CD14-positive monocyte (primary cell): Measurements from ENCODE around the gene FSTL3. TPM values are rescaled to one million over a fixed set of nuclear protein-coding genes. Genes with fewer than 3 reads are reported as not detected.

ENCODE experiments used
- DNase-seq, 3 donors: peaks; one replicate each; pipeline ENCODE4 v3.0.0-alpha.2; 2011 to 2022
- H2AFZ ChIP-seq: 2 replicates; pipeline ENCODE4 v1.6.0; 2012; ENCODE audit warnings: mild to moderate bottlenecking, low read depth, low read length, inconsistent platforms; ENCODE audit not compliant: insufficient read depth, poor library complexity, severe bottlenecking
- H3K27ac ChIP-seq, 2 donors: 1 replicate in 1 of 2; 2 replicates in 1 of 2; pipeline ENCODE4 v1.5.1; 2012 to 2013; ENCODE audit warnings: low read length in 2 of 2, control low read depth in 1 of 2, inconsistent platforms in 1 of 2, low read depth in 1 of 2, mild to moderate bottlenecking in 1 of 2
- H3K27me3 ChIP-seq, 2 donors: one replicate each; pipeline versions ENCODE4 v1.6.0 to v1.6.1; 2011 to 2013; ENCODE audit warnings: low read length in 2 of 2; ENCODE audit not compliant: control insufficient read depth in 2 of 2, insufficient read depth in 2 of 2
- H3K36me3 ChIP-seq, 2 donors: replicated peaks in 1 of 2; 1 replicate in 1 of 2; 2 replicates in 1 of 2; pipeline versions ENCODE4 v1.5.1 to v1.6.1; 2012 to 2013; ENCODE audit warnings: low read length in 2 of 2, control low read depth in 1 of 2, inconsistent platforms in 1 of 2, mild to moderate bottlenecking in 1 of 2; ENCODE audit not compliant: insufficient read depth in 2 of 2, control insufficient read depth in 1 of 2
- H3K4me1 ChIP-seq, 2 donors: 1 replicate in 1 of 2; 2 replicates in 1 of 2; pipeline versions ENCODE4 v1.5.1 to v1.6.1; 2012 to 2013; ENCODE audit warnings: low read length in 2 of 2, control low read depth in 1 of 2, inconsistent platforms in 1 of 2, mild to moderate bottlenecking in 1 of 2, moderate library complexity in 1 of 2; ENCODE audit not compliant: insufficient read depth in 2 of 2, control insufficient read depth in 1 of 2
- H3K4me2 ChIP-seq: replicated peaks from 2 replicates; pipeline ENCODE3; 2012; ENCODE audit warnings: low read length, moderate library complexity, mild to moderate bottlenecking; ENCODE audit not compliant: poor library complexity, severe bottlenecking; ENCODE audit errors: extremely low read depth
- H3K4me3 ChIP-seq, 3 experiments: fragments of 200-600 bp in 1 of 3; sonication (generic) in 1 of 3; replicated peaks in 1 of 3; 1 replicate in 2 of 3; 2 replicates in 1 of 3; pipeline ENCODE4 v1.5.1; 2011 to 2013; ENCODE audit warnings: low read length in 3 of 3, mild to moderate bottlenecking in 3 of 3, control low read depth in 2 of 3, low read depth in 2 of 3, inconsistent platforms in 1 of 3, moderate library complexity in 1 of 3
- H3K79me2 ChIP-seq: 2 replicates; pipeline ENCODE4 v1.6.0; 2012; ENCODE audit warnings: mild to moderate bottlenecking, control low read depth, inconsistent platforms, low read length, moderate library complexity; ENCODE audit not compliant: insufficient read depth
- H3K9ac ChIP-seq: 2 replicates; pipeline ENCODE4 v1.6.0; 2017; ENCODE audit warnings: low read length, mild to moderate bottlenecking; ENCODE audit not compliant: insufficient read depth, poor library complexity, severe bottlenecking
- H3K9me3 ChIP-seq, 2 donors: replicated peaks in 1 of 2; 1 replicate in 1 of 2; 2 replicates in 1 of 2; pipeline versions ENCODE4 v1.5.1 to v1.6.1; 2012 to 2013; ENCODE audit warnings: low read length in 2 of 2, control low read depth in 1 of 2; ENCODE audit not compliant: control insufficient read depth in 1 of 2, insufficient read depth in 1 of 2
- H4K20me1 ChIP-seq: 2 replicates; pipeline ENCODE4 v1.6.0; 2012; ENCODE audit warnings: mild to moderate bottlenecking, low read length, control low read depth, moderate library complexity; ENCODE audit not compliant: insufficient read depth
- H3K27ac Mint-ChIP-seq, 7 donors: one replicate each; pipeline ENCODE4 v1.8.0; 2020; ENCODE audit warnings: mild to moderate bottlenecking in 7 of 7, mixed read lengths in 7 of 7, moderate library complexity in 6 of 7, inconsistent platforms in 2 of 7
- H3K27me3 Mint-ChIP-seq, 3 donors: one replicate each; pipeline ENCODE4 v1.8.0; 2021 to 2022; ENCODE audit warnings: low read depth in 3 of 3, mild to moderate bottlenecking in 3 of 3, mixed read lengths in 3 of 3, moderate library complexity in 3 of 3, inconsistent platforms in 1 of 3
- H3K36me3 Mint-ChIP-seq, 2 donors: one replicate each; pipeline ENCODE4 v1.8.0; 2020; ENCODE audit warnings: mixed read lengths in 2 of 2, inconsistent platforms in 1 of 2, mild to moderate bottlenecking in 1 of 2
- H3K4me1 Mint-ChIP-seq: one replicate; pipeline ENCODE4 v1.8.0; 2020; ENCODE audit warnings: mild to moderate bottlenecking, mixed read lengths
- H3K4me3 Mint-ChIP-seq, 2 donors: one replicate each; pipeline ENCODE4 v1.8.0; 2020; ENCODE audit warnings: mild to moderate bottlenecking in 2 of 2, mixed read lengths in 2 of 2, moderate library complexity in 1 of 2
- H3K9me3 Mint-ChIP-seq, 7 donors: one replicate each; pipeline ENCODE4 v1.8.0; 2020 to 2022; ENCODE audit warnings: mixed read lengths in 7 of 7, mild to moderate bottlenecking in 6 of 7, moderate library complexity in 6 of 7, inconsistent platforms in 2 of 7
- CTCF ChIP-seq: fragments of 200-600 bp; IDR thresholded peaks from one replicate; pipeline ENCODE4 v1.8.0; 2022; ENCODE audit warnings: antibody characterized with exemption, mild to moderate bottlenecking
- WGBS: methylation state at CpG from one replicate; pipeline ENCODE4 v1.1.5; 2013; ENCODE audit warnings: missing lambda C conversion rate; ENCODE audit not compliant: insufficient coverage; 5-methylcytosine and 5-hydroxymethylcytosine counted together
- intact Hi-C, 2 donors: fragments of 100-400 bp; cut with micrococcal nuclease; formaldehyde crosslinking; loops; one replicate each; pipeline versions ENCODE4 v1.15.0 to v1.15.1; 2023
- polyA plus RNA-seq, 3 donors: library from polyadenylated mRNA; depleted of rRNA in 1 of 3; unstranded in 2 of 3; stranded (reverse) in 1 of 3; fragments of 300-500 nt in 2 of 3; fragments of >200 nt in 1 of 3; fragmentation: Illumina TruSeq in 2 of 3; gene quantifications; 1 replicate in 2 of 3; 2 replicates in 1 of 3; pipeline ENCODE4 v1.2.3, GENCODE V29; 2012 to 2021

FSTL3 gene
- polyA plus RNA-seq, 3 donors = 2.5 to 42.1 (median 5.2) TPM

GRCh38 chr19:644363-644762 is 31.8 kb upstream of the FSTL3 start:
- peaks cover 0 to 7% (median 2%) of the 10 kb centered on the region in 7 donors for H3K9me3 Mint-ChIP-seq
- peaks cover 16 to 38% of the 10 kb centered on the region in 2 donors for H3K36me3 Mint-ChIP-seq
- H3K4me1 Mint-ChIP-seq = peaks cover 1% of the 10 kb centered on the region

GRCh38 chr19:644789-645188 is 31.4 kb upstream of the FSTL3 start:
- 85% methylated on average over 9 of the region's 14 CpGs for WGBS
- H3K27ac ChIP-seq = no peak overlapping the region

More at GRCh38 chr19:644363-644762, 31.8 kb upstream of the FSTL3 start:
- intact Hi-C loops = no loop called here
- Mint-ChIP-seq H3K27ac (no peak overlapping the region), H3K27me3 (peaks cover 6 to 10% (median 6%) of the 10 kb centered on the region in 3 donors), H3K4me3 (no peak overlapping the region)
- peaks cover 1 to 7% of the 10 kb centered on the region in 2 donors for H3K4me1 ChIP-seq
- peaks cover 0 to 5% of the 10 kb centered on the region in 2 donors for H3K27me3 ChIP-seq
- H4K20me1 ChIP-seq = peaks cover 48% of the 10 kb centered on the region
- WGBS = 92% methylated on average over 20 of the region's 28 CpGs
- no peak for DNase-seq
- H3K4me3 ChIP-seq = no peak overlapping the region
- H3K4me2 ChIP-seq = no peak overlapping the region
- H3K79me2 ChIP-seq = no peaks in the 10 kb centered on the region
- H3K36me3 ChIP-seq = peaks cover 39 to 42% of the 10 kb centered on the region in 2 donors
- no peak overlapping the region for H2AFZ ChIP-seq
- H3K27ac ChIP-seq = no peak overlapping the region
- no peak overlapping the region for H3K9ac ChIP-seq
- no peak for TF ChIP-seq CTCF
- no peaks in the 10 kb centered on the region for H3K9me3 ChIP-seq

More at GRCh38 chr19:644789-645188, 31.4 kb upstream of the FSTL3 start:
- Histone ChIP-seq H3K9ac (no peak overlapping the region), H3K4me1 (peaks cover 0 to 5% of the 10 kb centered on the region in 2 donors), H3K36me3 (peaks cover 43 to 47% of the 10 kb centered on the region in 2 donors), H3K27me3 (peaks cover 0 to 4% of the 10 kb centered on the region in 2 donors), H2AFZ (no peak overlapping the region), H3K79me2 (no peaks in the 10 kb centered on the region), H3K4me3 (no peak overlapping the region), H4K20me1 (peaks cover 52% of the 10 kb centered on the region), H3K9me3 (no peaks in the 10 kb centered on the region), H3K4me2 (no peak overlapping the region)
- intact Hi-C loops = no loop called here
- H3K9me3 Mint-ChIP-seq = peaks cover 0 to 5% (median 0%) of the 10 kb centered on the region in 7 donors
- H3K36me3 Mint-ChIP-seq = peaks cover 17 to 39% of the 10 kb centered on the region in 2 donors
- no peaks in the 10 kb centered on the region for H3K4me1 Mint-ChIP-seq
- no peak overlapping the region for H3K4me3 Mint-ChIP-seq
- no peak for TF ChIP-seq CTCF
- peak overlapping the region in 2 of 7 donors; percentile 14 to 73 for H3K27ac Mint-ChIP-seq
- H3K27me3 Mint-ChIP-seq = peaks cover 4 to 8% (median 5%) of the 10 kb centered on the region in 3 donors
- no peak for DNase-seq
